CD14-positive monocyte (primary cell): ENCODE results near the gene GRK4. TPM values are rescaled to one million over a fixed set of nuclear protein-coding genes. Genes with fewer than 3 reads are reported as not detected.

Experiments
- DNase-seq, 3 donors: peaks; one replicate each; pipeline ENCODE4 v3.0.0-alpha.2; 2011 to 2022
- H2AFZ ChIP-seq: 2 replicates; pipeline ENCODE4 v1.6.0; 2012; ENCODE audit warnings: mild to moderate bottlenecking, low read depth, low read length, inconsistent platforms; ENCODE audit not compliant: insufficient read depth, poor library complexity, severe bottlenecking
- H3K27ac ChIP-seq, 2 donors: 1 replicate in 1 of 2; 2 replicates in 1 of 2; pipeline ENCODE4 v1.5.1; 2012 to 2013; ENCODE audit warnings: low read length in 2 of 2, control low read depth in 1 of 2, inconsistent platforms in 1 of 2, low read depth in 1 of 2, mild to moderate bottlenecking in 1 of 2
- H3K27me3 ChIP-seq, 2 donors: one replicate each; pipeline versions ENCODE4 v1.6.0 to v1.6.1; 2011 to 2013; ENCODE audit warnings: low read length in 2 of 2; ENCODE audit not compliant: control insufficient read depth in 2 of 2, insufficient read depth in 2 of 2
- H3K36me3 ChIP-seq, 2 donors: replicated peaks in 1 of 2; 1 replicate in 1 of 2; 2 replicates in 1 of 2; pipeline versions ENCODE4 v1.5.1 to v1.6.1; 2012 to 2013; ENCODE audit warnings: low read length in 2 of 2, control low read depth in 1 of 2, inconsistent platforms in 1 of 2, mild to moderate bottlenecking in 1 of 2; ENCODE audit not compliant: insufficient read depth in 2 of 2, control insufficient read depth in 1 of 2
- H3K4me1 ChIP-seq, 2 donors: 1 replicate in 1 of 2; 2 replicates in 1 of 2; pipeline versions ENCODE4 v1.5.1 to v1.6.1; 2012 to 2013; ENCODE audit warnings: low read length in 2 of 2, control low read depth in 1 of 2, inconsistent platforms in 1 of 2, mild to moderate bottlenecking in 1 of 2, moderate library complexity in 1 of 2; ENCODE audit not compliant: insufficient read depth in 2 of 2, control insufficient read depth in 1 of 2
- H3K4me2 ChIP-seq: replicated peaks from 2 replicates; pipeline ENCODE3; 2012; ENCODE audit warnings: low read length, moderate library complexity, mild to moderate bottlenecking; ENCODE audit not compliant: poor library complexity, severe bottlenecking; ENCODE audit errors: extremely low read depth
- H3K4me3 ChIP-seq, 3 experiments: fragments of 200-600 bp in 1 of 3; sonication (generic) in 1 of 3; replicated peaks in 1 of 3; 1 replicate in 2 of 3; 2 replicates in 1 of 3; pipeline ENCODE4 v1.5.1; 2011 to 2013; ENCODE audit warnings: low read length in 3 of 3, mild to moderate bottlenecking in 3 of 3, control low read depth in 2 of 3, low read depth in 2 of 3, inconsistent platforms in 1 of 3, moderate library complexity in 1 of 3
- H3K79me2 ChIP-seq: 2 replicates; pipeline ENCODE4 v1.6.0; 2012; ENCODE audit warnings: mild to moderate bottlenecking, control low read depth, inconsistent platforms, low read length, moderate library complexity; ENCODE audit not compliant: insufficient read depth
- H3K9ac ChIP-seq: 2 replicates; pipeline ENCODE4 v1.6.0; 2017; ENCODE audit warnings: low read length, mild to moderate bottlenecking; ENCODE audit not compliant: insufficient read depth, poor library complexity, severe bottlenecking
- H3K9me3 ChIP-seq, 2 donors: replicated peaks in 1 of 2; 1 replicate in 1 of 2; 2 replicates in 1 of 2; pipeline versions ENCODE4 v1.5.1 to v1.6.1; 2012 to 2013; ENCODE audit warnings: low read length in 2 of 2, control low read depth in 1 of 2; ENCODE audit not compliant: control insufficient read depth in 1 of 2, insufficient read depth in 1 of 2
- H4K20me1 ChIP-seq: 2 replicates; pipeline ENCODE4 v1.6.0; 2012; ENCODE audit warnings: mild to moderate bottlenecking, low read length, control low read depth, moderate library complexity; ENCODE audit not compliant: insufficient read depth
- H3K27ac Mint-ChIP-seq, 7 donors: one replicate each; pipeline ENCODE4 v1.8.0; 2020; ENCODE audit warnings: mild to moderate bottlenecking in 7 of 7, mixed read lengths in 7 of 7, moderate library complexity in 6 of 7, inconsistent platforms in 2 of 7
- H3K27me3 Mint-ChIP-seq, 3 donors: one replicate each; pipeline ENCODE4 v1.8.0; 2021 to 2022; ENCODE audit warnings: low read depth in 3 of 3, mild to moderate bottlenecking in 3 of 3, mixed read lengths in 3 of 3, moderate library complexity in 3 of 3, inconsistent platforms in 1 of 3
- H3K36me3 Mint-ChIP-seq, 2 donors: one replicate each; pipeline ENCODE4 v1.8.0; 2020; ENCODE audit warnings: mixed read lengths in 2 of 2, inconsistent platforms in 1 of 2, mild to moderate bottlenecking in 1 of 2
- H3K4me1 Mint-ChIP-seq: one replicate; pipeline ENCODE4 v1.8.0; 2020; ENCODE audit warnings: mild to moderate bottlenecking, mixed read lengths
- H3K4me3 Mint-ChIP-seq, 2 donors: one replicate each; pipeline ENCODE4 v1.8.0; 2020; ENCODE audit warnings: mild to moderate bottlenecking in 2 of 2, mixed read lengths in 2 of 2, moderate library complexity in 1 of 2
- H3K9me3 Mint-ChIP-seq, 7 donors: one replicate each; pipeline ENCODE4 v1.8.0; 2020 to 2022; ENCODE audit warnings: mixed read lengths in 7 of 7, mild to moderate bottlenecking in 6 of 7, moderate library complexity in 6 of 7, inconsistent platforms in 2 of 7
- WGBS: methylation state at CpG from one replicate; pipeline ENCODE4 v1.1.5; 2013; ENCODE audit warnings: missing lambda C conversion rate; ENCODE audit not compliant: insufficient coverage; 5-methylcytosine and 5-hydroxymethylcytosine counted together
- intact Hi-C, 2 donors: fragments of 100-400 bp; cut with micrococcal nuclease; formaldehyde crosslinking; loops; one replicate each; pipeline versions ENCODE4 v1.15.0 to v1.15.1; 2023
- polyA plus RNA-seq, 3 donors: library from polyadenylated mRNA; depleted of rRNA in 1 of 3; unstranded in 2 of 3; stranded (reverse) in 1 of 3; fragments of 300-500 nt in 2 of 3; fragments of >200 nt in 1 of 3; fragmentation: Illumina TruSeq in 2 of 3; gene quantifications; 1 replicate in 2 of 3; 2 replicates in 1 of 3; pipeline ENCODE4 v1.2.3, GENCODE V29; 2012 to 2021
- TF ChIP-seq, protein P1 (sequence below): fragments of 200-600 bp; IDR thresholded peaks from one replicate; pipeline ENCODE4 v1.8.0; 2022; ENCODE audit warnings: antibody characterized with exemption, mild to moderate bottlenecking

GRK4 gene
- polyA plus RNA-seq, 3 donors: 1.1 to 1.2 (median 1.2) TPM

DNA sequence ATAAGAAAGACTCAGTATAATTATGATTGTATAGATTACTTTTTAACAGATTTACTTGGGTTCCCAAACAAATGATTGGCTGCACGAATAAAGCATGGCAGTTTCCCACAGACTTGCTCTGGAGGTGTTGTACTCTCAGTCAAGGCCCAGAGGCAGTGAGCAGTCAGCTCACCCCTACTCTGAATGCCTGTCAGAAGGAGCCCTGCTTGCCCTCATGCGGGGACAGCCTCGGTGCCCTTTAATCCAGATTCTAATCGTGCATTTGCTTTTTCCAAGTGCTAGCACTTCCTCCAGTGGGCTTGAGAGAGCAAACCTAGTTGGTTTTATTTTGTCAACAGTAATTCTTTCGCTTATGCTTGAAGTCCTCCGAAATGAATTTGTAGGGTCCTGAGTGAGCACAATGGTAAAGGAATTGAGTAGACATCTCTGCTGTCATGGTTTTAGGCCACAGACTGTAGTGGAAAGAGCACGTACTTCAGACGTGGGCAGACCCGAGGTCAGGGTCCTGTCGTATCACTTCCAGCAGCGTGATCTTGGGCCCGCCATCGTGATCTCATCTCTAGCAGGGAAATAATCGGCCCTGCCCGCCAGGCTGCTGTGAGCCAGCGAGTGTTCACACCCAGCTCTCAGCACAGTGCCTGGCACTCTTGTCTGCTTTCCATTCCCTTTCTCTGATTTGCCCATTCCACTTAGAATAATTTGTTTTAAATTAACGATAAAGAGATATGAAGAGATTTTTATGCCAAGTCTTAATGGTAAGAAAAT is 48.3 kb downstream of the GRK4 start:
- no peak overlapping the region for H3K27ac ChIP-seq

GRCh38 chr4:3013323-3013722 is 50.0 kb downstream of the GRK4 start:
- intact Hi-C loops: no loop called here
- no peaks in the 10 kb centered on the region for H4K20me1 ChIP-seq
- 99% methylated on average over 5 of the region's 7 CpGs for WGBS
- no peak overlapping the region for H3K27ac ChIP-seq
- H3K4me3 Mint-ChIP-seq: no peak overlapping the region
- TF ChIP-seq, protein P1, sequence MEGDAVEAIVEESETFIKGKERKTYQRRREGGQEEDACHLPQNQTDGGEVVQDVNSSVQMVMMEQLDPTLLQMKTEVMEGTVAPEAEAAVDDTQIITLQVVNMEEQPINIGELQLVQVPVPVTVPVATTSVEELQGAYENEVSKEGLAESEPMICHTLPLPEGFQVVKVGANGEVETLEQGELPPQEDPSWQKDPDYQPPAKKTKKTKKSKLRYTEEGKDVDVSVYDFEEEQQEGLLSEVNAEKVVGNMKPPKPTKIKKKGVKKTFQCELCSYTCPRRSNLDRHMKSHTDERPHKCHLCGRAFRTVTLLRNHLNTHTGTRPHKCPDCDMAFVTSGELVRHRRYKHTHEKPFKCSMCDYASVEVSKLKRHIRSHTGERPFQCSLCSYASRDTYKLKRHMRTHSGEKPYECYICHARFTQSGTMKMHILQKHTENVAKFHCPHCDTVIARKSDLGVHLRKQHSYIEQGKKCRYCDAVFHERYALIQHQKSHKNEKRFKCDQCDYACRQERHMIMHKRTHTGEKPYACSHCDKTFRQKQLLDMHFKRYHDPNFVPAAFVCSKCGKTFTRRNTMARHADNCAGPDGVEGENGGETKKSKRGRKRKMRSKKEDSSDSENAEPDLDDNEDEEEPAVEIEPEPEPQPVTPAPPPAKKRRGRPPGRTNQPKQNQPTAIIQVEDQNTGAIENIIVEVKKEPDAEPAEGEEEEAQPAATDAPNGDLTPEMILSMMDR: no peak
- no peak overlapping the region for H3K27ac Mint-ChIP-seq
- H3K4me3 ChIP-seq: no peak overlapping the region
- no peaks in the 10 kb centered on the region for H3K4me1 Mint-ChIP-seq
- H3K36me3 Mint-ChIP-seq: no peaks in the 10 kb centered on the region
- no peaks in the 10 kb centered on the region for H3K9me3 ChIP-seq
- H3K79me2 ChIP-seq: no peaks in the 10 kb centered on the region
- H3K27me3 ChIP-seq: no peaks in the 10 kb centered on the region
- H3K36me3 ChIP-seq: no peaks in the 10 kb centered on the region
- no peak for DNase-seq
- no peaks in the 10 kb centered on the region for H3K4me1 ChIP-seq
- peaks cover 0 to 1% (median 0%) of the 10 kb centered on the region in 7 donors for H3K9me3 Mint-ChIP-seq
- H3K9ac ChIP-seq: no peak overlapping the region
- no peak overlapping the region for H2AFZ ChIP-seq
- peaks cover 0 to 5% (median 0%) of the 10 kb centered on the region in 3 donors for H3K27me3 Mint-ChIP-seq
- no peak overlapping the region for H3K4me2 ChIP-seq

More for the DNA sequence above, 48.3 kb downstream of the GRK4 start:
- Mint-ChIP-seq H3K27ac (no peak overlapping the region), H3K36me3 (no peaks in the 10 kb centered on the region), H3K4me1 (no peaks in the 10 kb centered on the region), H3K4me3 (no peak overlapping the region), H3K9me3 (peaks cover 0 to 1% (median 0%) of the 10 kb centered on the region in 7 donors), H3K27me3 (peaks cover 0 to 3% (median 0%) of the 10 kb centered on the region in 3 donors)
- intact Hi-C loops: no loop called here
- Histone ChIP-seq H3K9ac (no peak overlapping the region), H3K27me3 (no peaks in the 10 kb centered on the region), H3K36me3 (no peaks in the 10 kb centered on the region), H4K20me1 (no peaks in the 10 kb centered on the region), H2AFZ (no peak overlapping the region), H3K4me1 (no peaks in the 10 kb centered on the region), H3K9me3 (no peaks in the 10 kb centered on the region), H3K4me2 (no peak overlapping the region), H3K79me2 (no peaks in the 10 kb centered on the region), H3K4me3 (no peak overlapping the region)
- whole genome bisulfite sequencing: 92% methylated on average over 13 of the region's 17 CpGs
- DNase-seq: no peak
- TF ChIP-seq, protein P1: no peak
